Neutrophil (primary cell): ENCODE results near the gene FHOD3.

Experiments used
- H3K27ac ChIP-seq: fragments of 200-600 bp; sonication (generic); 2 replicates; pipeline ENCODE4 v1.5.1; 2016; ENCODE audit warnings: mild to moderate bottlenecking, moderate library complexity
- H3K27me3 ChIP-seq: fragments of 200-600 bp; sonication (generic); 2 replicates; pipeline ENCODE4 v1.6.0; 2016; ENCODE audit warnings: mild to moderate bottlenecking
- H3K36me3 ChIP-seq: fragments of 200-600 bp; sonication (generic); 2 replicates; pipeline ENCODE4 v1.5.1; 2017
- H3K4me1 ChIP-seq, 2 experiments: fragments of 200-600 bp in 1 of 2; sonication (generic) in 1 of 2; 1 replicate in 1 of 2; 2 replicates in 1 of 2; pipeline versions ENCODE4 v1.5.1 to v1.6.1; 2013 to 2016; ENCODE audit warnings: low read depth in 1 of 2, low read length in 1 of 2, mild to moderate bottlenecking in 1 of 2, moderate library complexity in 1 of 2; ENCODE audit not compliant: control insufficient read depth in 1 of 2, insufficient read depth in 1 of 2
- H3K4me3 ChIP-seq, 2 experiments: fragments of 200-600 bp in 1 of 2; sonication (generic) in 1 of 2; 1 replicate in 1 of 2; 2 replicates in 1 of 2; pipeline ENCODE4 v1.5.1; 2013 to 2016; ENCODE audit warnings: low read depth in 1 of 2, low read length in 1 of 2, mild to moderate bottlenecking in 1 of 2, moderate library complexity in 1 of 2
- H3K9me3 ChIP-seq: fragments of 200-600 bp; sonication (generic); 2 replicates; pipeline ENCODE4 v1.5.1; 2016
- TF ChIP-seq, protein P1 (sequence below): fragments of 200-600 bp; sonication (generic); IDR thresholded peaks from 2 replicates; pipeline ENCODE4 v1.5.1; 2016; ENCODE audit warnings: antibody characterized with exemption

FHOD3 gene

DNA sequence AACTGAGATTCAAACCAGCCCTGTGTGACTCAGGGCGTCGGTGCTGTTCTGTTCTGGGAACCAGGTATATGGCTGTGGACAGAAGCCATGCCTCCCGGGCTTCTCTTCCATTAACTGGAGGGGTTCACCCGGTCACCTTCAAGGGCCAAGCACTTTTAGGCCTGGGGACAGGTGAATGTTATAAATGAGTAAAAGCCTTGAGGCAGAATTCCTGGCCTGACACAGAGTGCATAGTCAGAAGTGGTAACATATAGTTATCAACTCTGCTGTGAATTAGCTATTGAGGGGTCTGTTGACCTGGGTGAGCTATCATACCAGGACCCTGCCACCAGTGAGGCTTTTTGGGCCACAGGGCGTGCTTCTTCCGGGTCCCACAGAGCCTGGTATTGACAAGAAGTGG, 2.7 kb downstream of the FHOD3 start:
- Histone ChIP-seq H3K36me3 (no peaks in the 10 kb centered on the region), H3K4me3 (no peak overlapping the region), H3K27ac (no peak overlapping the region), H3K9me3 (no peaks in the 10 kb centered on the region), H3K27me3 (peaks cover 100% of the 10 kb centered on the region), H3K4me1 (peaks cover 3 to 12% of the 10 kb centered on the region in 2 experiments)
- TF ChIP-seq, protein P1, sequence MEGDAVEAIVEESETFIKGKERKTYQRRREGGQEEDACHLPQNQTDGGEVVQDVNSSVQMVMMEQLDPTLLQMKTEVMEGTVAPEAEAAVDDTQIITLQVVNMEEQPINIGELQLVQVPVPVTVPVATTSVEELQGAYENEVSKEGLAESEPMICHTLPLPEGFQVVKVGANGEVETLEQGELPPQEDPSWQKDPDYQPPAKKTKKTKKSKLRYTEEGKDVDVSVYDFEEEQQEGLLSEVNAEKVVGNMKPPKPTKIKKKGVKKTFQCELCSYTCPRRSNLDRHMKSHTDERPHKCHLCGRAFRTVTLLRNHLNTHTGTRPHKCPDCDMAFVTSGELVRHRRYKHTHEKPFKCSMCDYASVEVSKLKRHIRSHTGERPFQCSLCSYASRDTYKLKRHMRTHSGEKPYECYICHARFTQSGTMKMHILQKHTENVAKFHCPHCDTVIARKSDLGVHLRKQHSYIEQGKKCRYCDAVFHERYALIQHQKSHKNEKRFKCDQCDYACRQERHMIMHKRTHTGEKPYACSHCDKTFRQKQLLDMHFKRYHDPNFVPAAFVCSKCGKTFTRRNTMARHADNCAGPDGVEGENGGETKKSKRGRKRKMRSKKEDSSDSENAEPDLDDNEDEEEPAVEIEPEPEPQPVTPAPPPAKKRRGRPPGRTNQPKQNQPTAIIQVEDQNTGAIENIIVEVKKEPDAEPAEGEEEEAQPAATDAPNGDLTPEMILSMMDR, result no peak

DNA sequence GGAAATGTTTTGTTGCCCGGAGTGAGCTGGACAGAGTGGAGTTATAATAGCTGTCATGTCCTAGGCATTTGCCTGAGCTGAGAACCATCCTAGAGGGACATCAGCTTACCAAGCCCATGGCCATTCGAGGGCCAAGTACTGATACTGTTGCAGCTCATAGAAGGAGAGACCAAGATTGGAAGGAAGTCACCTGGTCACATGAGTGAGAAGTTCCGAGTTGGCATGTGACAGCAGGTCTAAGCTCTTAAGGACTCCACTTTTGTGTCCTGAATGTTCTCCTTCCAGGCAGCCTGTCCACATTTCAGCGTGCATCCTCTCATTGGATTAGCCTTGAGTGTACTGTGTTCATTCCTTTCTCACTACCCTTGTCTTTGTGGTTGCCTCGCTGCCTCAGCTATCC, 4.4 kb downstream of the FHOD3 start:
- Histone ChIP-seq H3K4me3 (no peak overlapping the region), H3K27me3 (peaks cover 95% of the 10 kb centered on the region), H3K9me3 (no peaks in the 10 kb centered on the region), H3K27ac (no peak overlapping the region), H3K36me3 (no peaks in the 10 kb centered on the region), H3K4me1 (peaks cover 3 to 12% of the 10 kb centered on the region in 2 experiments)
- TF ChIP-seq, protein P1, result no peak

DNA sequence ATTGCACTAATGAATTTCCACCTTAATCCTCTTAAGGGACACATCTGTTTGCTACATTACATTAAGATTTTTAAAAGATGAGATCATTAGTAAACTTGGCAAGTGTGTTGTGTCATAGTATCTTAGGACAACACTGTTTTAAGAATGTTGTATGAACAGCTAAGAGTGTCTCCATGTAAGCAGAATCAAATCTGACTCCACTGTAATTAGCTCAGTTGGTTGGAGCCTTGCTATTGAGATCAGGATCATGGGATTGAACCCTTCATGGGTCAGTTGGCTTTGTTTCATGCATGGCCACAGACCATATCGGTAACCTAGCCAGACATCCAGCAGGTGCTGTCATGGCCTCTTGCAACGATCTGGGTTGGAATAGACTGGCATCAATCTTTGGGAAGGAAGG, 5.2 kb downstream of the FHOD3 start:
- Histone ChIP-seq H3K9me3 (no peaks in the 10 kb centered on the region), H3K27ac (no peak overlapping the region), H3K4me3 (no peak overlapping the region), H3K36me3 (no peaks in the 10 kb centered on the region), H3K27me3 (peaks cover 94% of the 10 kb centered on the region), H3K4me1 (peaks cover 2 to 8% of the 10 kb centered on the region in 2 experiments)
- TF ChIP-seq, protein P1, result no peak

DNA sequence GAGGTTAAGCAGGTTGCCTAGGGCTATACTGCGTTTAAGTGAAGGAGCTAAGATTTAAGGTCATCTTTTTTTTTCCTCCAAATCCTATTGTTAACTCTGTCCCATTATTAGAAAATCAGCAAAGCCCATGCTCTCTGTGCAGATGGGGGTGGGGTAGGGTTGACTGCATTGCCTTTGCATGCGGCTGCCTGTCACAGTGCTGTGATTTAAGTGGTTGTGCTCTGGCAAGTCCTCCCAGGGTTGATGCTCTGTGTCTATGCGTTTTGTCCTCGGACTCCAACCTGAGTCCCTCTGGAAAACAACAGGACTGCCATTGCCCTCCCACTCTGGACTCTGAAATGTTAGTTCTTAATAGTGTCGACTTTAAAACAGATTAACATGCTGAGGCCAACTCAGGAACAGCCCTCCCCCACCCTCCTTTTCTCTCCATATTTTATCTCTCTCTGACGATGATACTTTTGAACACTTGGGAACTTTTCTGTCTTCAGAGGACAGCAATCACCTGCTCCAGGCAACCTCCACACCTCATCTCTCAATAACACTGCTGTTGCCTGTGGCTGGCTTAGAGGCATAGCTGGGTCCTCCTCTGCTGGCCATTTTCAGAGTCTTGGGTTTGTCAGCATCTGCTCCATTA, 5.8 kb downstream of the FHOD3 start:
- Histone ChIP-seq H3K36me3 (no peaks in the 10 kb centered on the region), H3K27me3 (peaks cover 90% of the 10 kb centered on the region), H3K27ac (no peak overlapping the region), H3K4me1 (peaks cover 0 to 1% of the 10 kb centered on the region in 2 experiments), H3K9me3 (no peaks in the 10 kb centered on the region), H3K4me3 (no peak overlapping the region)
- TF ChIP-seq, protein P1, result no peak

DNA sequence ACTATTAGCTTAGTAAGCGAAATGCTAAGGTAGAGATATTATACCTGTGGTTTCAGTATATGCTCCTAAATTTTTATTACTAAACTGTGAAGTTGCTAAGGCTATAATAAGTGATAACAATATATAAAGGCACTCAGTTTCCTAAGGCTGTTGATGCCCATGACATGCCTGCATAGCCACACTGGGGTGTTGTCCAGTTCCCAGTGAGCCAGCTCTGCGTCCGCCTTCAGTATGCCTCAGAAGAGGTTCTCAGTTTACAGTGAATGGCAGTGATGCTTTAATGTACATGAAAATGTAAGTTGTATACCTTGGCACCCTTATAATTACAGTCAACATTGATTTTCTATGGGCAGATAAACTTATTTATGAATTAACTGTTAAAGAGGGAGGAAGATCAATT, 7.2 kb downstream of the FHOD3 start:
- H3K27me3 ChIP-seq, result peaks cover 90% of the 10 kb centered on the region
- no peaks in the 10 kb centered on the region for H3K4me1 ChIP-seq
- TF ChIP-seq, protein P1, result no peak
- no peak overlapping the region for H3K4me3 ChIP-seq
- H3K9me3 ChIP-seq, result no peaks in the 10 kb centered on the region
- H3K27ac ChIP-seq, result no peak overlapping the region
- H3K36me3 ChIP-seq, result no peaks in the 10 kb centered on the region
